Testis (tissue), 2 donors: ENCODE data around the gene DCLK2.

ENCODE experiments used
- POLR2A ChIP-seq: fragments of 450-650 bp; IDR thresholded peaks from one replicate; pipeline ENCODE4 v1.6.1; 2017; ENCODE audit warnings: antibody characterized with exemption, mild to moderate bottlenecking, moderate library complexity
- TF ChIP-seq, protein P1 (sequence below), 3 experiments: fragments of 450-650 bp in 2 of 3; fragments of 200-600 bp in 1 of 3; sonication (generic) in 1 of 3; IDR thresholded peaks; one replicate each; pipeline ENCODE4 v1.5.1; 2016 to 2019; ENCODE audit warnings: antibody characterized with exemption in 3 of 3, mild to moderate bottlenecking in 2 of 3, moderate library complexity in 1 of 3

DNA sequence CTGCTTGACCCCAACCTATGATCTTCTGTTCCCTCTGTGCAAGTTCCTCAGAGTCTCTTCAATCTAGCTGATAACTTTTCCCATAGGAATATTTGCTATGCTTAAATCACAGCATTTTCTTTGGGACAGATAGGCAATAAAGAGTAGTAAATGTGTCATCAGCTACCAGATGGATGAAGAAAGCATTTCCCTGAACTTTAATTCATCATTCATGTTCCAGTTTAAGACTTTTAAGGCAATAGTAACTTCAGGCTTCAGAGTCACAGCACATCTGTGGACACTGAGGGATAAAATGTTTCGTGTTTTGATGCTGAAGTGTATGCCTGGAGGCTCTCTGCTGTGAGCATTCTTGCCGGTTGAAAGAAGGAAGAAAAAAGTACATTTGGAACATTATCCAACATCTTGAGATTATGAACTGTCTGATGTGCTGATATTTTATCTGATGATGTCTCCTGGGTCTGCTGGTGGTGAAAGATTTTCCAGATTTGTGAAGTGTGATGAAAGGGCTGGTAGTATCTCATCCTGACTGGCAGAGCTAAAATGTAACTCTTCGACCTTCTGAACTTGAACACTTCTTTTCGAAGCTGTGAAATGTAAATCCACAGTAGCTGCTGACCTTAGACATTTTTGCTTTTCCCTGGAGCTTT is 133.7 kb downstream of the DCLK2 start:
- TF ChIP-seq, protein P1, sequence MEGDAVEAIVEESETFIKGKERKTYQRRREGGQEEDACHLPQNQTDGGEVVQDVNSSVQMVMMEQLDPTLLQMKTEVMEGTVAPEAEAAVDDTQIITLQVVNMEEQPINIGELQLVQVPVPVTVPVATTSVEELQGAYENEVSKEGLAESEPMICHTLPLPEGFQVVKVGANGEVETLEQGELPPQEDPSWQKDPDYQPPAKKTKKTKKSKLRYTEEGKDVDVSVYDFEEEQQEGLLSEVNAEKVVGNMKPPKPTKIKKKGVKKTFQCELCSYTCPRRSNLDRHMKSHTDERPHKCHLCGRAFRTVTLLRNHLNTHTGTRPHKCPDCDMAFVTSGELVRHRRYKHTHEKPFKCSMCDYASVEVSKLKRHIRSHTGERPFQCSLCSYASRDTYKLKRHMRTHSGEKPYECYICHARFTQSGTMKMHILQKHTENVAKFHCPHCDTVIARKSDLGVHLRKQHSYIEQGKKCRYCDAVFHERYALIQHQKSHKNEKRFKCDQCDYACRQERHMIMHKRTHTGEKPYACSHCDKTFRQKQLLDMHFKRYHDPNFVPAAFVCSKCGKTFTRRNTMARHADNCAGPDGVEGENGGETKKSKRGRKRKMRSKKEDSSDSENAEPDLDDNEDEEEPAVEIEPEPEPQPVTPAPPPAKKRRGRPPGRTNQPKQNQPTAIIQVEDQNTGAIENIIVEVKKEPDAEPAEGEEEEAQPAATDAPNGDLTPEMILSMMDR (IDR thresholded peaks at IDR 0.05): no peak
- no peak for TF ChIP-seq POLR2A
